Right atrium auricular region (tissue), 2 donors: ENCODE data around the gene PALMD. TPM values are rescaled to one million over a fixed set of nuclear protein-coding genes. Genes with fewer than 3 reads are reported as not detected.

Experiments
- DNase-seq: peaks from one replicate; pipeline ENCODE4 v3.0.0-alpha.2; 2019; ENCODE audit warnings: low spot score
- H3K27ac ChIP-seq, 2 donors: fragments of 200-600 bp; sonication (generic); 1 replicate in 1 of 2; 2 replicates in 1 of 2; pipeline ENCODE4 v1.5.1; 2016 to 2019
- H3K27me3 ChIP-seq, 2 donors: fragments of 200-600 bp; sonication (generic); one replicate each; pipeline versions ENCODE4 v1.5.1 to v1.6.0; 2017 to 2019
- H3K36me3 ChIP-seq: fragments of 200-600 bp; sonication (generic); one replicate; pipeline ENCODE4 v1.5.1; 2016
- H3K4me1 ChIP-seq, 2 donors: fragments of 200-600 bp; sonication (generic); one replicate each; pipeline versions ENCODE4 v1.5.1 to v1.6.0; 2017 to 2019
- H3K4me3 ChIP-seq, 2 donors: fragments of 200-600 bp; sonication (generic); 1 replicate in 1 of 2; 2 replicates in 1 of 2; pipeline ENCODE4 v1.5.1; 2017 to 2019; ENCODE audit warnings: mild to moderate bottlenecking in 1 of 2, moderate library complexity in 1 of 2
- H3K9me3 ChIP-seq, 2 donors: fragments of 200-600 bp; sonication (generic); one replicate each; pipeline ENCODE4 v1.5.1; 2019
- CTCF ChIP-seq, 2 donors: fragments of 200-600 bp; sonication (generic); IDR thresholded peaks; one replicate each; pipeline ENCODE4 v1.5.1; 2019; ENCODE audit warnings: antibody characterized with exemption in 2 of 2
- total RNA-seq, 2 donors: library from RNA; depleted of rRNA; stranded (reverse); fragments of >200 nt; gene quantifications; one replicate each; pipeline ENCODE4 v1.1.0, GENCODE V29; 2016

PALMD gene
- total RNA-seq, 2 donors from 2014 or later = 55.0 to 78.7 TPM

GRCh38 chr1:99662539-99663080 is 16.7 kb downstream of the PALMD start:
- peaks cover 24% of the 10 kb centered on the region for H3K36me3 ChIP-seq
- no peak overlapping the region for H3K4me3 ChIP-seq
- H3K27me3 ChIP-seq = no peaks in the 10 kb centered on the region
- peaks cover 0 to 65% of the 10 kb centered on the region in 2 donors for H3K4me1 ChIP-seq
- no peaks in the 10 kb centered on the region for H3K9me3 ChIP-seq
- DNase-seq = peak; percentile 92
- peak overlapping the region; percentile 58 to 81 for H3K27ac ChIP-seq
- no peak for TF ChIP-seq CTCF (IDR thresholded peaks at IDR 0.05)

DNA sequence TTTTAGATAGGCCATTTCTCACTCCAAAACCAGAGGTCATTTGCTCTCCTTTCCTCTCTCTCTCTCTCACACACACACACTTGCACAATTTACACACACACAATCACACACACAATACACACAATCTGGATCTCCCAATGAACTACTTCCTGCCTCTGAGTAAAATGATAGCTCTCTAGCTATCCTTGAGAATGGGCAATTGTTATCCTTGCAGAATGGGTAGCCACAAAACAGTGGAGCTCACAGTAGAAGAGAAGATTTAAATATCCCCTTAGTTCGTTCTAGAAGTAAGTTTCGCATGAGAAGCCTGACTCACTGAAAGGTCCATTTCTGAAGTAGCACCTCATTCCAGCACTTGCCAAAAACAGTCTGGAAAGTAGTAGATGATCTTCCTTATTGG is 17.6 kb downstream of the PALMD start:
- Histone ChIP-seq H3K4me1 (peaks cover 0 to 60% of the 10 kb centered on the region in 2 donors), H3K9me3 (no peaks in the 10 kb centered on the region), H3K4me3 (no peak overlapping the region), H3K27ac (peak overlapping the region; percentile 10 to 81), H3K36me3 (peaks cover 32% of the 10 kb centered on the region), H3K27me3 (no peaks in the 10 kb centered on the region)
- TF ChIP-seq CTCF (IDR thresholded peaks at IDR 0.05) = no peak
- no peak for DNase-seq

DNA sequence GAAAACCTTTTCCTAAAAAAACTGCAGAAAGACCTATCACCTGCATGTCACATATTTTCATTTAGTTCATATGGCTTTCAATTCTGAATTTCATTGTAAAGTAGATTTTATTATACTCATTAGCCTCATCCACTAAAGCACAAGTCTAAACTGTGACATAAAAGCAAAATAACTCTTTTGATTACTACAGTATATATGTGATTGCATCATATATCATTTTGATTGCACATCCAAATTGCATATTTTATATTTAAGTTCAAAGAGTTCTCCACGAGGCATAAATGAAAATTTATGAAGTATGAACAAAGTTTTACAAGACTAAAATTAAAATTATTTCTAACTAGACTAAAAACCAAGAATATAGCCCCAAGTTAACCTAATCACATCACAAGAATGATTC is 19.3 kb downstream of the PALMD start:
- Histone ChIP-seq H3K4me3 (no peak overlapping the region), H3K4me1 (peaks cover 0 to 57% of the 10 kb centered on the region in 2 donors), H3K27me3 (no peaks in the 10 kb centered on the region), H3K9me3 (no peaks in the 10 kb centered on the region), H3K27ac (no peak overlapping the region), H3K36me3 (peaks cover 49% of the 10 kb centered on the region)
- DNase-seq = no peak
- TF ChIP-seq CTCF (IDR thresholded peaks at IDR 0.05) = no peak

GRCh38 chr1:99669376-99669775 is 23.5 kb downstream of the PALMD start:
- H3K27me3 ChIP-seq = no peaks in the 10 kb centered on the region
- peak overlapping the region; percentile 67 to 83 for H3K27ac ChIP-seq
- no peak overlapping the region for H3K4me3 ChIP-seq
- no peaks in the 10 kb centered on the region for H3K9me3 ChIP-seq
- TF ChIP-seq CTCF (IDR thresholded peaks at IDR 0.05) = no peak
- peaks cover 0 to 59% of the 10 kb centered on the region in 2 donors for H3K4me1 ChIP-seq
- peaks cover 41% of the 10 kb centered on the region for H3K36me3 ChIP-seq
- DNase-seq = no peak

GRCh38 chr1:99669821-99670220 is 23.9 kb downstream of the PALMD start:
- Histone ChIP-seq H3K27ac (peak overlapping the region; percentile 67 to 83), H3K4me3 (no peak overlapping the region), H3K27me3 (no peaks in the 10 kb centered on the region), H3K9me3 (no peaks in the 10 kb centered on the region), H3K36me3 (peaks cover 41% of the 10 kb centered on the region), H3K4me1 (peaks cover 0 to 63% of the 10 kb centered on the region in 2 donors)
- no peak for TF ChIP-seq CTCF (IDR thresholded peaks at IDR 0.05)
- no peak for DNase-seq

GRCh38 chr1:99670583-99670982 is 24.7 kb downstream of the PALMD start:
- peaks cover 41% of the 10 kb centered on the region for H3K36me3 ChIP-seq
- no peak for TF ChIP-seq CTCF (IDR thresholded peaks at IDR 0.05)
- no peak overlapping the region for H3K4me3 ChIP-seq
- DNase-seq = no peak
- H3K4me1 ChIP-seq = peaks cover 0 to 68% of the 10 kb centered on the region in 2 donors
- no peaks in the 10 kb centered on the region for H3K27me3 ChIP-seq
- no peaks in the 10 kb centered on the region for H3K9me3 ChIP-seq
- peak overlapping the region; percentile 67 to 83 for H3K27ac ChIP-seq
